Measurements from ENCODE around the gene PSMD1.
"Not testable (repeated sequence)": the region's sequence is repeated elsewhere in the genome, so short reads cannot be mapped to it uniquely, and the experiment has no call there.

The PSMD1 gene

GRCh38 chr2:231058761-231059550 lies 2.3 kb downstream of the PSMD1 start:
- DNase-seq = no peak

GRCh38 chr2:231059756-231060155 lies 3.1 kb downstream of the PSMD1 start:
- no peak for DNase-seq

GRCh38 chr2:231062776-231063175 lies 6.1 kb downstream of the PSMD1 start:
- no peak for DNase-seq

- no peak for DNase-seq
Observed at GRCh38 chr2:231063347-231063746, 6.7 kb downstream of the PSMD1 start.

GRCh38 chr2:231065966-231066365 lies 9.3 kb downstream of the PSMD1 start:
- no peak for DNase-seq

GRCh38 chr2:231067531-231067930 lies 10.9 kb downstream of the PSMD1 start:
- not testable (repeated sequence) for DNase-seq

- DNase-seq = no peak
Observed at GRCh38 chr2:231068525-231069222, 12.0 kb downstream of the PSMD1 start.

GRCh38 chr2:231069379-231070054 lies 12.8 kb downstream of the PSMD1 start:
- no peak for DNase-seq

GRCh38 chr2:231084565-231084964 lies 27.9 kb downstream of the PSMD1 start:
- DNase-seq = no peak

GRCh38 chr2:231088754-231089153 lies 32.1 kb downstream of the PSMD1 start:
- DNase-seq = no peak

- DNase-seq = no peak
Observed at GRCh38 chr2:231093933-231094332, 37.3 kb downstream of the PSMD1 start.

- DNase-seq = no peak
Observed at GRCh38 chr2:231094736-231095346, 38.2 kb downstream of the PSMD1 start.

GRCh38 chr2:231099918-231100317 lies 43.3 kb downstream of the PSMD1 start:
- DNase-seq = no peak

GRCh38 chr2:231100321-231100720 lies 43.7 kb downstream of the PSMD1 start:
- DNase-seq = not testable (repeated sequence)

GRCh38 chr2:231100990-231101389 lies 44.3 kb downstream of the PSMD1 start:
- DNase-seq = no peak

- no peak for DNase-seq
Observed at GRCh38 chr2:231102772-231103171, 46.1 kb downstream of the PSMD1 start.

- DNase-seq = no peak
Observed at GRCh38 chr2:231104115-231104713, 47.5 kb downstream of the PSMD1 start.

- no peak for DNase-seq
Observed at GRCh38 chr2:231110551-231110950, 53.9 kb downstream of the PSMD1 start.

GRCh38 chr2:231111987-231112386 lies 55.3 kb downstream of the PSMD1 start:
- DNase-seq = no peak

GRCh38 chr2:231113489-231113888 lies 56.8 kb downstream of the PSMD1 start:
- DNase-seq = no peak

- no peak for DNase-seq
Observed at GRCh38 chr2:231115651-231116050, 59.0 kb downstream of the PSMD1 start.

GRCh38 chr2:231117148-231117547 lies 60.5 kb downstream of the PSMD1 start:
- no peak for DNase-seq
